GM23338 (cell line): Measurements from ENCODE around the gene EEA1. TPM values are rescaled to one million over a fixed set of nuclear protein-coding genes. Genes with fewer than 3 reads are reported as not detected.

Source experiments
- ATAC-seq: fragments of 200-7000 bp; cut with Tn5 transposase; 3 replicates; pipeline ENCODE4 v1.9.1; 2020
- DNase-seq: peaks from one replicate; pipeline ENCODE4 v3.0.0-alpha.2; 2015; ENCODE audit warnings: low spot score
- H2AFZ ChIP-seq: fragments of 200-600 bp; sonication (generic); 2 replicates; pipeline ENCODE4 v1.8.0; 2016; ENCODE audit warnings: antibody characterized with exemption, mild to moderate bottlenecking, moderate library complexity
- H3F3A ChIP-seq: fragments of 200-600 bp; sonication (generic); replicated peaks from 2 replicates; pipeline ENCODE4 v1.8.0; 2017; ENCODE audit warnings: antibody characterized with exemption, mixed run types, low read depth
- H3K27ac ChIP-seq: fragments of 200-600 bp; sonication (generic); 2 replicates; pipeline ENCODE4 v1.6.1; 2016; ENCODE audit warnings: low read depth
- H3K27me3 ChIP-seq: fragments of 200-600 bp; sonication (generic); 2 replicates; pipeline ENCODE4 v1.8.0; 2016; ENCODE audit warnings: mild to moderate bottlenecking, mixed run types, moderate library complexity; ENCODE audit not compliant: insufficient read depth
- H3K36me3 ChIP-seq: fragments of 200-600 bp; sonication (generic); 2 replicates; pipeline ENCODE4 v1.8.0; 2016; ENCODE audit warnings: mild to moderate bottlenecking; ENCODE audit not compliant: insufficient read depth
- H3K4me1 ChIP-seq: fragments of 200-600 bp; sonication (generic); 2 replicates; pipeline ENCODE4 v1.8.0; 2016; ENCODE audit warnings: mild to moderate bottlenecking, moderate library complexity; ENCODE audit not compliant: insufficient read depth
- H3K4me2 ChIP-seq: fragments of 200-600 bp; sonication (generic); 2 replicates; pipeline ENCODE4 v1.7.1; 2017; ENCODE audit warnings: mixed run types
- H3K4me3 ChIP-seq: fragments of 200-600 bp; sonication (generic); 2 replicates; pipeline ENCODE4 v1.6.1; 2016; ENCODE audit warnings: mixed run types
- H3K79me2 ChIP-seq: fragments of 200-600 bp; sonication (generic); replicated peaks from 2 replicates; pipeline ENCODE4 v1.8.0; 2017; ENCODE audit warnings: mild to moderate bottlenecking; ENCODE audit not compliant: insufficient read depth
- H3K9me2 ChIP-seq: fragments of 200-600 bp; sonication (generic); 2 replicates; pipeline ENCODE4 v1.8.0; 2017; ENCODE audit not compliant: insufficient read depth
- H4K20me1 ChIP-seq: fragments of 200-600 bp; sonication (generic); replicated peaks from 2 replicates; pipeline ENCODE4 v1.8.0; 2017; ENCODE audit warnings: mild to moderate bottlenecking; ENCODE audit not compliant: insufficient read depth
- H3K27ac Mint-ChIP-seq: 2 replicates; pipeline ENCODE4 v1.8.0; 2020; ENCODE audit warnings: inconsistent platforms, mild to moderate bottlenecking, moderate library complexity, mixed read lengths
- H3K27me3 Mint-ChIP-seq: 3 replicates; pipeline ENCODE4 v1.8.0; 2022; ENCODE audit warnings: low read depth, mild to moderate bottlenecking, moderate library complexity, mixed read lengths, inconsistent platforms; ENCODE audit not compliant: insufficient read depth, poor library complexity
- H3K36me3 Mint-ChIP-seq: 3 replicates; pipeline ENCODE4 v1.8.0; 2021; ENCODE audit warnings: low read depth, mild to moderate bottlenecking, inconsistent platforms, moderate library complexity, mixed read lengths
- H3K4me1 Mint-ChIP-seq: 3 replicates; pipeline ENCODE4 v1.8.0; 2020; ENCODE audit warnings: mild to moderate bottlenecking, inconsistent platforms, mixed read lengths
- H3K4me3 Mint-ChIP-seq: 3 replicates; pipeline ENCODE4 v1.8.0; 2021; ENCODE audit warnings: moderate library complexity, mild to moderate bottlenecking, inconsistent platforms, mixed read lengths
- H3K9me3 Mint-ChIP-seq: 3 replicates; pipeline ENCODE4 v1.8.0; 2020; ENCODE audit warnings: moderate library complexity, mild to moderate bottlenecking, inconsistent platforms, mixed read lengths
- CREB1 ChIP-seq: fragments of 250-450 bp; sonication (Bioruptor Pico); IDR thresholded peaks from 2 replicates; pipeline ENCODE4 v1.5.0; 2020; ENCODE audit warnings: low read depth, mild to moderate bottlenecking, moderate library complexity
- CTCF ChIP-seq, 2 experiments: fragments of 200-600 bp in 1 of 2; sonication (generic) in 1 of 2; conservative IDR thresholded peaks; 2 replicates each; pipeline versions ENCODE4 v1.5.1 to v1.6.1; 2016 to 2017; ENCODE audit warnings: antibody characterized with exemption in 2 of 2, low read depth in 2 of 2, mild to moderate bottlenecking in 2 of 2, moderate library complexity in 1 of 2
- EZH2phosphoT487 ChIP-seq: fragments of 200-600 bp; sonication (generic); IDR thresholded peaks from one replicate; pipeline ENCODE4 v1.8.1; 2018; ENCODE audit warnings: antibody characterized with exemption; ENCODE audit not compliant: unreplicated experiment
- NANOG ChIP-seq: IDR thresholded peaks from 2 replicates; pipeline ENCODE4 v1.6.1; 2016; ENCODE audit warnings: antibody characterized with exemption, borderline replicate concordance
- REST ChIP-seq: IDR thresholded peaks from one replicate; pipeline ENCODE4 v1.6.1; 2018; ENCODE audit warnings: antibody characterized with exemption; ENCODE audit not compliant: unreplicated experiment
- STAT1 ChIP-seq: IDR thresholded peaks from one replicate; pipeline ENCODE4 v1.6.1; 2016; ENCODE audit warnings: antibody characterized with exemption; ENCODE audit not compliant: unreplicated experiment
- ZNF114 ChIP-seq: fragments of 250-450 bp; sonication (Bioruptor Pico); IDR thresholded peaks from 2 replicates; pipeline ENCODE4 v1.5.0; 2020; ENCODE audit warnings: mild to moderate bottlenecking, moderate library complexity
- ZNF331 ChIP-seq: fragments of 250-450 bp; sonication (Bioruptor Pico); IDR thresholded peaks from 2 replicates; pipeline ENCODE4 v1.5.0; 2020; ENCODE audit warnings: low read depth, mild to moderate bottlenecking, moderate library complexity
- polyA plus RNA-seq: library from polyadenylated mRNA; unstranded; fragments of >200 nt; fragmentation: Nextera tagmentation; extraction: Ambion mirVana; gene quantifications from 2 replicates; pipeline ENCODE4 v1.2.1, GENCODE V29; 2016
- total RNA-seq: library from RNA; depleted of rRNA; stranded (reverse); fragments of >200 nt; shearing (Covaris generic); gene quantifications from 2 replicates; pipeline ENCODE4 v1.2.3, GENCODE V29; 2014
- TF ChIP-seq, protein P1 (sequence below): IDR thresholded peaks from 2 replicates; pipeline ENCODE4 v1.6.1; 2016; ENCODE audit warnings: antibody characterized with exemption

Gene EEA1
- total and polyA plus RNA-seq, 2 experiments from 2014 or later = 10.0 to 41.1 TPM

- Histone ChIP-seq H3K4me2 (peak overlapping the region; percentile 26; the same call in 1 of the 2 replicates), H4K20me1 (no peaks in the 10 kb centered on the region), H3K4me1 (peaks cover 17% of the 10 kb centered on the region), H3K4me3 (no peak overlapping the region), H3F3A (no peaks in the 10 kb centered on the region), H3K79me2 (peaks cover 61% of the 10 kb centered on the region), H3K27ac (no peak overlapping the region), H3K9me2 (no peaks in the 10 kb centered on the region), H2AFZ (no peak overlapping the region), H3K27me3 (no peaks in the 10 kb centered on the region), H3K36me3 (no peaks in the 10 kb centered on the region)
- DNase-seq = no peak
- Mint-ChIP-seq H3K27me3 (peaks cover 3% of the 10 kb centered on the region), H3K9me3 (peaks cover 7% of the 10 kb centered on the region; the same call in 2 of the 3 replicates), H3K27ac (no peak overlapping the region), H3K4me1 (peaks cover 25% of the 10 kb centered on the region), H3K36me3 (peaks cover 11% of the 10 kb centered on the region; the same call in 2 of the 3 replicates), H3K4me3 (no peak overlapping the region)
- ATAC-seq = no peak
- TF ChIP-seq, protein P1, sequence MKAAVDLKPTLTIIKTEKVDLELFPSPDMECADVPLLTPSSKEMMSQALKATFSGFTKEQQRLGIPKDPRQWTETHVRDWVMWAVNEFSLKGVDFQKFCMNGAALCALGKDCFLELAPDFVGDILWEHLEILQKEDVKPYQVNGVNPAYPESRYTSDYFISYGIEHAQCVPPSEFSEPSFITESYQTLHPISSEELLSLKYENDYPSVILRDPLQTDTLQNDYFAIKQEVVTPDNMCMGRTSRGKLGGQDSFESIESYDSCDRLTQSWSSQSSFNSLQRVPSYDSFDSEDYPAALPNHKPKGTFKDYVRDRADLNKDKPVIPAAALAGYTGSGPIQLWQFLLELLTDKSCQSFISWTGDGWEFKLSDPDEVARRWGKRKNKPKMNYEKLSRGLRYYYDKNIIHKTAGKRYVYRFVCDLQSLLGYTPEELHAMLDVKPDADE = no peak
- TF ChIP-seq EZH2phosphoT487 (no peak), ZNF331 (CRISPR knock-in tag) (no peak)
Observed at GRCh38 chr12:92914170-92914569, 14.9 kb downstream of the EEA1 start.

GRCh38 chr12:92912672-92913071 is 16.4 kb downstream of the EEA1 start:
- Histone ChIP-seq H2AFZ (no peak overlapping the region), H4K20me1 (no peaks in the 10 kb centered on the region), H3K36me3 (no peaks in the 10 kb centered on the region; the same call in 1 of the 2 replicates), H3K4me2 (no peak overlapping the region), H3K79me2 (peaks cover 76% of the 10 kb centered on the region), H3K4me1 (peaks cover 17% of the 10 kb centered on the region), H3K27me3 (no peaks in the 10 kb centered on the region), H3K27ac (no peak overlapping the region), H3K9me2 (no peaks in the 10 kb centered on the region), H3F3A (no peaks in the 10 kb centered on the region), H3K4me3 (no peak overlapping the region)
- peaks cover 19% of the 10 kb centered on the region; the same call in 2 of the 3 replicates for H3K36me3 Mint-ChIP-seq
- no peak for DNase-seq
- no peak overlapping the region for H3K4me3 Mint-ChIP-seq
- H3K27me3 Mint-ChIP-seq = peaks cover 3% of the 10 kb centered on the region
- no peak overlapping the region for H3K27ac Mint-ChIP-seq
- peaks cover 15% of the 10 kb centered on the region; the same call in 2 of the 3 replicates for H3K9me3 Mint-ChIP-seq
- no peak for ATAC-seq
- H3K4me1 Mint-ChIP-seq = peaks cover 25% of the 10 kb centered on the region
- TF ChIP-seq EZH2phosphoT487 = no peak
- TF ChIP-seq, protein P1 = no peak
- no peak for TF ChIP-seq CTCF (conservative IDR thresholded peaks at IDR 0.05; ENCODE audit: low read depth in 2 of 2)
- no peak for TF ChIP-seq CREB1 (CRISPR knock-in tag)
- TF ChIP-seq STAT1 = no peak
- TF ChIP-seq REST = no peak
- no peak for TF ChIP-seq ZNF331 (CRISPR knock-in tag)
- TF ChIP-seq ZNF114 = no peak
- TF ChIP-seq NANOG = no peak
